AG04450 (cell line): ENCODE data around the gene THRSP. TPM values are rescaled to one million over a fixed set of nuclear protein-coding genes. Genes with fewer than 3 reads are reported as not detected.
"Not testable (repeated sequence)": the region's sequence is repeated elsewhere in the genome, so short reads cannot be mapped to it uniquely, and the experiment has no call there.

Source experiments
- CTCF ChIA-PET: fragments of 300-600, 350-600 bp; formaldehyde crosslinking; extraction: SDS; loops from one replicate; lab custom pipeline; 2022; ENCODE audit warnings: antibody characterized with exemption, inconsistent platforms; lab: Charles Lee
- POLR2A ChIA-PET: fragments of 350-600 bp; formaldehyde crosslinking; extraction: SDS; loops from one replicate; lab custom pipeline; 2021; ENCODE audit warnings: antibody characterized with exemption, inconsistent platforms; lab: Yijun Ruan, JAX
- DNase-seq: peaks from one replicate; pipeline ENCODE4 v3.0.0-alpha.2; 2011; ENCODE audit warnings: low read depth, low spot score
- H3K27ac ChIP-seq: one replicate; pipeline ENCODE4 v1.5.1; 2012; ENCODE audit warnings: low read depth, low read length, control low read depth
- H3K27me3 ChIP-seq: one replicate; pipeline ENCODE4 v1.6.0; 2012; ENCODE audit warnings: low read length; ENCODE audit not compliant: control insufficient read depth, insufficient read depth
- H3K4me3 ChIP-seq: 2 replicates; pipeline ENCODE4 v1.5.1; 2011; ENCODE audit warnings: mild to moderate bottlenecking, low read depth, low read length, control low read depth
- H3K9me3 ChIP-seq: 2 replicates; pipeline ENCODE4 v1.5.1; 2012; ENCODE audit warnings: low read length; ENCODE audit not compliant: control insufficient read depth, insufficient read depth
- polyA plus RNA-seq: library from polyadenylated mRNA; depleted of rRNA; stranded (reverse); fragments of >200 nt; gene quantifications from 2 replicates; pipeline ENCODE4 v1.2.3, GENCODE V29; 2011
- TF ChIP-seq, protein P1 (sequence below): IDR thresholded peaks from 2 replicates; pipeline ENCODE4 v1.5.1; 2011; ENCODE audit warnings: low read depth, low read length, control low read depth, inconsistent platforms

Gene THRSP
- polyA plus RNA-seq, 1 experiment, result not detected

DNA sequence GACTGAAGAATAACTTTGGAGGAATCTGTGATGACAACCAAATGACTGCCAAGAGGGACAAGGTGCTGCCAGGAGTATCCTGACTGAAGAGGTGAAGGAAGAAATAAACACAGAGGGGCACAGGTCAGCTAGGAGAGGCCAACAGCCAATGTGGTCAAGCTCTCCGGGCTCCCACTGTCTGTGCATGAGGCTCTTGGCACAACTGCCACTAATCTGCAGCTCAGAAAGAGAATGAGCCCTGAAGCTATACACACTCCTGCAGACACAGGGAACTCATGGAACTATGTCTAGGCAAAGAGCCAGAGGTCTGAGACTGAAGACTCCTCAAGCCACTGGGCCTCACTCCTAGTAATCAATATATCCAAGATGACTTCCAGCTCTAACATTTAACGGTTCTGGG lies 7.0 kb downstream of the THRSP start:
- no peak for DNase-seq
- H3K27me3 ChIP-seq, result no peaks in the 10 kb centered on the region
- ChIA-PET CTCF (no interaction called here), POLR2A (no interaction called here)
- H3K9me3 ChIP-seq, result no peaks in the 10 kb centered on the region
- no peak overlapping the region for H3K27ac ChIP-seq
- no peak overlapping the region for H3K4me3 ChIP-seq
- TF ChIP-seq, protein P1, sequence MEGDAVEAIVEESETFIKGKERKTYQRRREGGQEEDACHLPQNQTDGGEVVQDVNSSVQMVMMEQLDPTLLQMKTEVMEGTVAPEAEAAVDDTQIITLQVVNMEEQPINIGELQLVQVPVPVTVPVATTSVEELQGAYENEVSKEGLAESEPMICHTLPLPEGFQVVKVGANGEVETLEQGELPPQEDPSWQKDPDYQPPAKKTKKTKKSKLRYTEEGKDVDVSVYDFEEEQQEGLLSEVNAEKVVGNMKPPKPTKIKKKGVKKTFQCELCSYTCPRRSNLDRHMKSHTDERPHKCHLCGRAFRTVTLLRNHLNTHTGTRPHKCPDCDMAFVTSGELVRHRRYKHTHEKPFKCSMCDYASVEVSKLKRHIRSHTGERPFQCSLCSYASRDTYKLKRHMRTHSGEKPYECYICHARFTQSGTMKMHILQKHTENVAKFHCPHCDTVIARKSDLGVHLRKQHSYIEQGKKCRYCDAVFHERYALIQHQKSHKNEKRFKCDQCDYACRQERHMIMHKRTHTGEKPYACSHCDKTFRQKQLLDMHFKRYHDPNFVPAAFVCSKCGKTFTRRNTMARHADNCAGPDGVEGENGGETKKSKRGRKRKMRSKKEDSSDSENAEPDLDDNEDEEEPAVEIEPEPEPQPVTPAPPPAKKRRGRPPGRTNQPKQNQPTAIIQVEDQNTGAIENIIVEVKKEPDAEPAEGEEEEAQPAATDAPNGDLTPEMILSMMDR, result no peak

DNA sequence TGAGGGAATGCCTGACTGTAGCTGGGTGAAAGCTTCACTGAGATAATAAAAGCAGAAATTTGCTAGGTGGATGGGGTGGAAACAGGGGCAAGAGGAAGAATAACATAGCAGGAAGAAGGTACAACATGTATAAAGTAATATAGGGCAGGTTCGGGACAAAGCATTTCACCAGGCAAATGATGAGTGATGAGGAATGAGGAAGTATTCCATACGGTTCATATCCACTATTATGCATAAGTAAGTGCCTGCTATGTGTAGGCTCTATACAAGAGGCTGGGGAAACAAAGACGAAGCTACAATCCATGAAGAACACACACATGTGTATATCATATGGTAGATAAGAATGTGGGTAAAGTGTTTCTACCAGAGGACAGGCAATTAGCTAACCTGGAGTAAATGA lies 8.1 kb downstream of the THRSP start:
- CTCF ChIA-PET, result no interaction called here
- POLR2A ChIA-PET, result no interaction called here

DNA sequence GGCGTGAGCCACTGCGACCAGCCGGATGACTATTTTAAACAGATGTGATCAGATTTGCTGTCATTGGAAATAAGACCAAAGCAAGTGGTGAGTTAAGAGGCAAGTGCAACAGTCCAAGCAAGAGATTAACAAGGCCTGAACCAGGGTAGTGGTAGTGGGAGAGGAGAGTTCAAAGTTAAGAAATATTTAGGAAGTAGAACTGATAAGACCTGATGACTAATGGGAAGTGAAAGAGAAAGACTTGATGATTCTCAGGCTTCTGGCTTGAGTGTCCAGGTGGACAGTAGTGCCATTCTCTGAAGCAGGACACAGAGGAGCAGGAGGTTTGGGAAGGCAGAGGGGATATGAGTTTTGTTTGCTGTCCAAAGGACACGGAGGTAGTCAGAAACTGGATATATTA lies 8.8 kb downstream of the THRSP start:
- POLR2A ChIA-PET, result no interaction called here
- DNase-seq, result no peak
- no peak overlapping the region for H3K4me3 ChIP-seq
- H3K27ac ChIP-seq, result no peak overlapping the region
- no peaks in the 10 kb centered on the region for H3K9me3 ChIP-seq
- CTCF ChIA-PET, result no interaction called here
- TF ChIP-seq, protein P1, result no peak
- H3K27me3 ChIP-seq, result no peaks in the 10 kb centered on the region

More for the DNA sequence above, 8.1 kb downstream of the THRSP start:
- TF ChIP-seq, protein P1, result no peak
- no peak overlapping the region for H3K4me3 ChIP-seq
- H3K27me3 ChIP-seq, result no peaks in the 10 kb centered on the region
- no peaks in the 10 kb centered on the region for H3K9me3 ChIP-seq
- no peak for DNase-seq
- H3K27ac ChIP-seq, result no peak overlapping the region

DNA sequence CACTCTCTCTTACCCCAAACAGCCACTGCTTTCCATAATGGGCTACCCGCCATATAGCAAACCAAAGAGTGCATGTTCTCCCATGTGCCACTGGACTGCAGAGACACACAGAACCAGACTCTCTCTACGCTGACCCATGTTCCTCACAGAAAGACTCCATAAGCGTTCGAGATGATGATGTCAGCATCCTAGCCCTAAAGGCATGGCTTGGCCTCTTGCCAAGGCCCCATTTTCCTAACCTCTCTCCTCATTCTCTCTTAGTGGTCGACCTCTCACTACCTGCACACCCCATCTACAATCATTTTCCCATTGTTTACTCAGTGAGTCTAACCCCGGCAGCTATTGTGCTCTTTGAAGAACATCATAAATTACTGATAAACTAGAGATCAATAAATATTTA lies 11.1 kb downstream of the THRSP start:
- CTCF ChIA-PET, result no interaction called here
- Histone ChIP-seq H3K27ac (no peak overlapping the region), H3K4me3 (no peak overlapping the region), H3K27me3 (no peaks in the 10 kb centered on the region), H3K9me3 (peaks cover 4% of the 10 kb centered on the region; the same call in 1 of the 2 replicates)
- no peak for DNase-seq
- TF ChIP-seq, protein P1, result no peak
- POLR2A ChIA-PET, result no interaction called here

DNA sequence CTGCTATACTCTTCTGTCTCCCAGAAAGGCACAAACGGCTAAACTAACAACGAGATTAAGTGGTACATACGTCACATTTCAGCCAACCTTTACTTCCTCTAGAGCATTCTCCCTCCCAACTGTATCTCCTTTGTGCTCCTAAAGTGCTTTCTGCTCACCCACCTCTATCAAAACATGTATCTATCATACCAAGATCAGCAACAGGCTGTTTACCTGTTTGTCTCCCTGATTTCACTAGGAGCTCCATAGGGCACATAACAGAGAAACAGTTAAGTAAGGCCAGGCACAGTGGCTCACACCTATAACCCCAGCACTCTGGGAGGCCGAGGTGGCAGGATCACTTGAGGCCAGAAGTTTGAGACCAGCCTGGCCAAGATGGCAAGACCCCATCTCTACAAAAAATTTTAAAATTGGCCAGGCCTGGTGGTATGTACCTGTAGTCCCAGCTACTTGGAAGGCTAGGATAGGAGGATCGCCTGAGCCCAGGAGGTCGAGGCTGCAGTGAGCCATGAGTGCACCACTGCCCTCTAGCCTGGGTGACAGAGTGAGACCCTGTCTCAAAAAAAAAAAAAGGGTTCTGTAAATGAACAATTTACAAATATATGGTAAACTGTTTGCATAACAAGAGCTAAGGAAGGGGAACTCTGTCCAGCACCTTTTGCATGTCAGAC lies 13.2 kb downstream of the THRSP start:
- Histone ChIP-seq H3K9me3 (peaks cover 4% of the 10 kb centered on the region; the same call in 1 of the 2 replicates), H3K4me3 (no peak overlapping the region), H3K27me3 (no peaks in the 10 kb centered on the region), H3K27ac (no peak overlapping the region)
- DNase-seq, result no peak
- CTCF ChIA-PET, result interaction anchor here (1.6 kb wide), 1 partner anchor 487 kb away, joined by 4 read pairs; no protein-coding TSS in a partner anchor
- POLR2A ChIA-PET, result interaction anchor here (0.6 to 0.7 kb wide), 2 partner anchors 199 to 468 kb away, joined by 3 read pairs; no protein-coding TSS in a partner anchor
- TF ChIP-seq, protein P1, result no peak

DNA sequence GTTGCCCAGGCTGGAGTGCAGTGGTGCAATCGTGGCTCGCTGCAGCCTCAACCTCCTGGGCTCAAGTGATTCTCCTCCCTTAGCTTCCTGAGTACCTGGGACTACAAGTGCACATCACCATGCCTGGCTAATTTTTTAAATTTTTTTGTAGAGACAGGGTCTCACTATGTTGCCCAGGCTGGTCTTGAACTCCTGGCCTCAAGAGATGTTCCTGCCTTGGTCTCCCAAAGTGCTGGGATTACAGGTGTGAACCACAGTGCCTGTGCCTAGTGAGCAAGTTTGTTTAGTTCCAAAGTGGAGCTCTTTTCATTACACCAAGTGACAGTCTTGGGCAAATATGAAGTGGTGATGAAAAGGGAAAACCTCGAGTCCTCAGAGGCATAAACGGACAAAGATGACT lies 13.9 kb downstream of the THRSP start:
- DNase-seq, H3K27ac ChIP-seq, H3K27me3 ChIP-seq, H3K9me3 ChIP-seq: not testable (repeated sequence)
- POLR2A ChIA-PET, result interaction anchor here (0.6 kb wide), 2 partner anchors 13 to 467 kb away, joined by 3 read pairs; no protein-coding TSS in a partner anchor
- CTCF ChIA-PET, result interaction anchor here (1.4 to 2.5 kb wide), 3 partner anchors 31 to 487 kb away, joined by 4 to 10 read pairs (median 5); no protein-coding TSS in a partner anchor
- H3K4me3 ChIP-seq, result peak overlapping the region; percentile 86
